Measurements from ENCODE around the gene TPSAB1. TPM values are rescaled to one million over a fixed set of nuclear protein-coding genes. Genes with fewer than 3 reads are reported as not detected.

TPSAB1 gene
- total RNA-seq, 2 donors from 2014 or later, result 17.7 to 33.6 TPM

GRCh38 chr16:1199347-1200013, 41.0 kb upstream of the TPSAB1 start:
- TF ChIP-seq CTCF (IDR thresholded peaks at IDR 0.05) (no peak), POLR2A (IDR thresholded peaks at IDR 0.05) (no peak), POLR2AphosphoS5 (IDR thresholded peaks at IDR 0.05) (no peak)
- Histone ChIP-seq H3K27me3 (replicated peaks; ENCODE audit: insufficient read depth) (no peaks in the 10 kb centered on the region), H3K9me3 (no peaks in the 10 kb centered on the region), H3K27ac (no peak overlapping the region), H3K4me1 (replicated peaks) (no peaks in the 10 kb centered on the region), H3K4me3 (no peak overlapping the region), H3K36me3 (no peaks in the 10 kb centered on the region)
- intact Hi-C loops (cut with DNase I), result no loop called here
- DNase-seq (ENCODE audit: low spot score), result no peak
- WGBS, result 89% methylated on average over 12 of the region's 19 CpGs

DNA sequence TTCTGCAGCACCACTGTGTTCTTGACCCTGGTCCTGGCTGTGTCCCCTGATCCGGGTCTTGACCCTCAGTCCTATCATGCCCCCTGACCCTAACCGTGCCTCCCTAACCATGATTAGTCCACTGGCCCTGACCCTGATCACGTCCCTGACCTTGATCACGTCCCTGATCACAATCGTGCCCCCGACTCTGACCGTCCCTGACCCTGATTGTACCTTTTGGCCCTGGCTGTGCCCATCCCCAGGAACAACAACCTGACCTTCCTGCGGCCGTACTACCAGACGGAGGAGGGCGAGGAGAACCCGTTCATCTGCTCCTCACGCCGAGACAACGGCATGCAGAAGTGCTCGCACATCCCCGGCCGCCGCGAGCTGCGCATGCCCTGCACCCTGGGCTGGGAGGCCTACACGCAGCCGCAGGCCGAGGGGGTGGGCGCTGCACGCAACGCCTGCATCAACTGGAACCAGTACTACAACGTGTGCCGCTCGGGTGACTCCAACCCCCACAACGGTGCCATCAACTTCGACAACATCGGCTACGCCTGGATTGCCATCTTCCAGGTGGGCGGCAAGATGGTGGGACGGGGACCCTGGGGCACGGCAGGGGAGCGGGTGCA, 40.4 kb upstream of the TPSAB1 start:
- TF ChIP-seq CTCF (IDR thresholded peaks at IDR 0.05) (no peak), POLR2AphosphoS5 (IDR thresholded peaks at IDR 0.05) (no peak), POLR2A (IDR thresholded peaks at IDR 0.05) (no peak)

GRCh38 chr16:1201444-1201843, 39.1 kb upstream of the TPSAB1 start:
- no peaks in the 10 kb centered on the region for H3K36me3 ChIP-seq

More for the DNA sequence above, 40.4 kb upstream of the TPSAB1 start:
- intact Hi-C loops (cut with DNase I), result no loop called here
- Histone ChIP-seq H3K27me3 (replicated peaks; ENCODE audit: insufficient read depth) (no peaks in the 10 kb centered on the region), H3K27ac (no peak overlapping the region), H3K4me3 (no peak overlapping the region), H3K36me3 (no peaks in the 10 kb centered on the region), H3K9me3 (no peaks in the 10 kb centered on the region), H3K4me1 (replicated peaks) (no peaks in the 10 kb centered on the region)
- DNase-seq (ENCODE audit: low spot score), result no peak
- WGBS, result 88% methylated on average over 36 of the region's 38 CpGs

DNA sequence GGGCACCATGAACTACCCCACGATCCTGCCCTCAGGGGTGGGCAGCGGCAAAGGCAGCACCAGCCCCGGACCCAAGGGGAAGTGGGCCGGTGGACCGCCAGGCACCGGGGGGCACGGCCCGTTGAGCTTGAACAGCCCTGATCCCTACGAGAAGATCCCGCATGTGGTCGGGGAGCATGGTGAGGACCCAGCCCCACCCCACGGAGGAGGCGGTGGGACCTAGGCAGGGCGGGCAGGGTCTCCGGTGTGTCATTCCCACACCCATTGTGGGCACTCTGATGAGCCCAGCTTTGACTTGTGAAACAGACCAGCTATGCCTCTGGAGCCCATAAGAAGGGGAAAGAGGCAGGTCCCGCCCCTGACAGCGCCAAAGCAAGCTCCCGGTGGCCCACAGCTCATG, 38.2 kb upstream of the TPSAB1 start:
- no peaks in the 10 kb centered on the region for H3K36me3 ChIP-seq
- no peak for DNase-seq (ENCODE audit: low spot score)
- no peak overlapping the region for H3K4me3 ChIP-seq
- no peaks in the 10 kb centered on the region for H3K27me3 ChIP-seq (replicated peaks; ENCODE audit: insufficient read depth)
- no peaks in the 10 kb centered on the region for H3K9me3 ChIP-seq
- TF ChIP-seq CTCF (IDR thresholded peaks at IDR 0.05), result no peak
- TF ChIP-seq POLR2AphosphoS5 (IDR thresholded peaks at IDR 0.05), result no peak
- TF ChIP-seq POLR2A (IDR thresholded peaks at IDR 0.05), result no peak
- intact Hi-C loops (cut with DNase I), result no loop called here
- no peak overlapping the region for H3K27ac ChIP-seq
- H3K4me1 ChIP-seq (replicated peaks), result no peaks in the 10 kb centered on the region
- 90% methylated on average over 18 of the region's 18 CpGs for WGBS

More at GRCh38 chr16:1201444-1201843, 39.1 kb upstream of the TPSAB1 start:
- H3K9me3 ChIP-seq, result no peaks in the 10 kb centered on the region
- H3K27ac ChIP-seq, result no peak overlapping the region
- TF ChIP-seq POLR2AphosphoS5 (IDR thresholded peaks at IDR 0.05), result no peak
- TF ChIP-seq POLR2A (IDR thresholded peaks at IDR 0.05), result no peak
- TF ChIP-seq CTCF (IDR thresholded peaks at IDR 0.05), result no peak
- no peaks in the 10 kb centered on the region for H3K4me1 ChIP-seq (replicated peaks)
- 91% methylated on average over 25 of the region's 25 CpGs for WGBS
- DNase-seq (ENCODE audit: low spot score), result no peak
- H3K27me3 ChIP-seq (replicated peaks; ENCODE audit: insufficient read depth), result no peaks in the 10 kb centered on the region
- intact Hi-C loops (cut with DNase I), result no loop called here
- H3K4me3 ChIP-seq, result no peak overlapping the region

GRCh38 chr16:1204933-1205332, 35.6 kb upstream of the TPSAB1 start:
- TF ChIP-seq POLR2A (IDR thresholded peaks at IDR 0.05), result no peak
- no peak for TF ChIP-seq POLR2AphosphoS5 (IDR thresholded peaks at IDR 0.05)
- TF ChIP-seq CTCF (IDR thresholded peaks at IDR 0.05), result no peak
- no peaks in the 10 kb centered on the region for H3K27me3 ChIP-seq (replicated peaks; ENCODE audit: insufficient read depth)
- no peaks in the 10 kb centered on the region for H3K4me1 ChIP-seq (replicated peaks)
- no peak overlapping the region for H3K27ac ChIP-seq
- no peak overlapping the region for H3K4me3 ChIP-seq
- H3K36me3 ChIP-seq, result no peaks in the 10 kb centered on the region
- intact Hi-C loops (cut with DNase I), result no loop called here
- no peaks in the 10 kb centered on the region for H3K9me3 ChIP-seq
- 88% methylated on average over 12 of the region's 21 CpGs for WGBS
- no peak for DNase-seq (ENCODE audit: low spot score)

Measured in prostate gland (tissue), 2 donors.